ENCODE data around the gene COL1A2. TPM values are rescaled to one million over a fixed set of nuclear protein-coding genes. Genes with fewer than 3 reads are reported as not detected.

Gene COL1A2
- total RNA-seq, 1 donor from 2014 or later: 169 TPM

DNA sequence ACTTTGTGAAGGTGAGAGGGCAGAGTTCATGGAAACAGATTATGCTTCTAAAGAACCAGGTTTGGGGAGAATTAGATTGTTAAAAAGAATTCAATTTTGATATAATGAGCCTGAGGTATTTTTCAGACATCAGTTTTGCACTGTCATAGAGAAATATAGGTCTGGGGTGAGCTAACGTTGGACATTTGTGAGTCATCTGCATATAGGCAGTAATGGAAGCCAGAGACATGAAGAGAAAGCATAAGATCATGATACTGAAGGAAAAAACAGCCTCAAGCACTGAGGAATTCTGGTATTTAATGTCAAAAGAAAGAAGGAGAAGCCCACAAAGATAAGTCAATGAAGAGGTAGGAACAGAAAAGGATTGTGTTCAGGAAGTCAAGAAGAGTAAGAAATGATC, 32.4 kb upstream of the COL1A2 start:
- Mint-ChIP-seq H3K4me1 (ENCODE audit: unreplicated experiment) (no peaks in the 10 kb centered on the region), H3K4me3 (ENCODE audit: unreplicated experiment) (no peak overlapping the region), H3K27me3 (ENCODE audit: unreplicated experiment) (peaks cover 2% of the 10 kb centered on the region), H3K27ac (ENCODE audit: unreplicated experiment) (no peak overlapping the region), H3K9me3 (ENCODE audit: unreplicated experiment) (no peaks in the 10 kb centered on the region), H3K36me3 (ENCODE audit: low read depth, unreplicated experiment) (no peaks in the 10 kb centered on the region)
- TF ChIP-seq, protein P1, sequence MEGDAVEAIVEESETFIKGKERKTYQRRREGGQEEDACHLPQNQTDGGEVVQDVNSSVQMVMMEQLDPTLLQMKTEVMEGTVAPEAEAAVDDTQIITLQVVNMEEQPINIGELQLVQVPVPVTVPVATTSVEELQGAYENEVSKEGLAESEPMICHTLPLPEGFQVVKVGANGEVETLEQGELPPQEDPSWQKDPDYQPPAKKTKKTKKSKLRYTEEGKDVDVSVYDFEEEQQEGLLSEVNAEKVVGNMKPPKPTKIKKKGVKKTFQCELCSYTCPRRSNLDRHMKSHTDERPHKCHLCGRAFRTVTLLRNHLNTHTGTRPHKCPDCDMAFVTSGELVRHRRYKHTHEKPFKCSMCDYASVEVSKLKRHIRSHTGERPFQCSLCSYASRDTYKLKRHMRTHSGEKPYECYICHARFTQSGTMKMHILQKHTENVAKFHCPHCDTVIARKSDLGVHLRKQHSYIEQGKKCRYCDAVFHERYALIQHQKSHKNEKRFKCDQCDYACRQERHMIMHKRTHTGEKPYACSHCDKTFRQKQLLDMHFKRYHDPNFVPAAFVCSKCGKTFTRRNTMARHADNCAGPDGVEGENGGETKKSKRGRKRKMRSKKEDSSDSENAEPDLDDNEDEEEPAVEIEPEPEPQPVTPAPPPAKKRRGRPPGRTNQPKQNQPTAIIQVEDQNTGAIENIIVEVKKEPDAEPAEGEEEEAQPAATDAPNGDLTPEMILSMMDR (IDR thresholded peaks at IDR 0.05; ENCODE audit: unreplicated experiment): no peak
- no peak for DNase-seq (ENCODE audit: low spot score)

DNA sequence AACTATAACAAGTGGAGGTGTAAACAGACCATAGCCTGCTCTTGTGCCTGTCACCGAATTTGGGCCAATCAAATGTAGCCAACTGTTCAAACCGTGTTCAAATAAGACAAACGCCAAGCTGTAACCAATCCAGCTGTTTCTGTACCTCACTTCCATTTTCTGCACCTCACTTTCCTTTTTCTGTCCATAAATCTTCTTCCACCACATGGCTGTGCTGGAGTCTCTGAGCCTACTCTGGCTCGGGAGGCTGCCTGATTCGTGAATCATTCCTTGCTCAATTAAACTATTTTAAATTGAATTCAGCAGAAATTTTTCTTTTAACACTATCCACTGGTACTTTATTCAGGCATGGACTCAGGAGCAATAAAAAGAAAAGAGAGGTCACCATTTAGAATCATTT, 29.9 kb upstream of the COL1A2 start:
- H3K36me3 Mint-ChIP-seq (ENCODE audit: low read depth, unreplicated experiment): no peaks in the 10 kb centered on the region
- TF ChIP-seq, protein P1 (IDR thresholded peaks at IDR 0.05; ENCODE audit: unreplicated experiment): no peak
- H3K4me3 Mint-ChIP-seq (ENCODE audit: unreplicated experiment): no peak overlapping the region
- H3K27me3 Mint-ChIP-seq (ENCODE audit: unreplicated experiment): no peaks in the 10 kb centered on the region
- no peak for DNase-seq (ENCODE audit: low spot score)
- no peak overlapping the region for H3K27ac Mint-ChIP-seq (ENCODE audit: unreplicated experiment)
- no peaks in the 10 kb centered on the region for H3K4me1 Mint-ChIP-seq (ENCODE audit: unreplicated experiment)
- H3K9me3 Mint-ChIP-seq (ENCODE audit: unreplicated experiment): no peaks in the 10 kb centered on the region

DNA sequence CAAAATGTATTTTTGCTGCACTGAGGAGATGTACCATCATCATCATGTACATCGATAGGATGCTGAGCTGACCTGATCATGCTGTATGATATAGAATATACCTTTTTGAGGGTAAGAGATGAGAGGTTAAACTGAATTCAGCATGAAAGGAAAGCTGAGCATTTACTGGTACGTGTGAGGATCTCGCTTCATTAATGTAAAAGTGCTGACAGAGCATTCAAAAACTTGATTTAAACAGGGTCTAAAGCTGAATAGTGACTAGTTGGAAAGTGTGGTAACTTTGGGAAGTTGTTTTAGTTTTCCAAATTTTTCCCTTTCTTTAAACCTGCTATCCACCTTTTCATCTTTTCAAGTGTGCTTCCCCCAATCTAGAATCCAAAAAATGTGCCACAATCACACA, 28.5 kb upstream of the COL1A2 start:
- no peaks in the 10 kb centered on the region for H3K4me1 Mint-ChIP-seq (ENCODE audit: unreplicated experiment)
- no peak overlapping the region for H3K27ac Mint-ChIP-seq (ENCODE audit: unreplicated experiment)
- TF ChIP-seq, protein P1 (IDR thresholded peaks at IDR 0.05; ENCODE audit: unreplicated experiment): no peak
- H3K4me3 Mint-ChIP-seq (ENCODE audit: unreplicated experiment): no peak overlapping the region
- H3K27me3 Mint-ChIP-seq (ENCODE audit: unreplicated experiment): no peaks in the 10 kb centered on the region
- H3K9me3 Mint-ChIP-seq (ENCODE audit: unreplicated experiment): no peaks in the 10 kb centered on the region
- no peak for DNase-seq (ENCODE audit: low spot score)
- no peaks in the 10 kb centered on the region for H3K36me3 Mint-ChIP-seq (ENCODE audit: low read depth, unreplicated experiment)

DNA sequence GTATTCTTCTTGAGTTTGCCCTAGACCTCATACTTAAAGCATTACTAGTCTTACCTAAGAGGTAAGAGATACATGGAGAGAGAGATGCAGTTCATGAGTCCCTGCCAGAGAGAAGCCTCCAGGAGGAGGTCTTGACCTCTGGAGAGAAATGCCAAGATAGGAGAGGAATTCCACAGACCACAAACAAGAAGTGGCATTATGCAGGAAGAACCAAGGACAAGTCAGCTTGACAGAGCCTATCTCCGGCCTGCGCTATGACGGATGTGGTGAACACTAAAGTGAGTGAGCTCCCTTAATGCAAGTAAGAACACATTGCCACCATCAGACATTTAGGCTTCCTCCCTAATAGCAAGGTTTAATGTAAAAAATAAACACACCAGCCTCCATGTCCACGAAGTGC, 27.9 kb upstream of the COL1A2 start:
- TF ChIP-seq, protein P1 (IDR thresholded peaks at IDR 0.05; ENCODE audit: unreplicated experiment): no peak
- Mint-ChIP-seq H3K27ac (ENCODE audit: unreplicated experiment) (no peak overlapping the region), H3K27me3 (ENCODE audit: unreplicated experiment) (no peaks in the 10 kb centered on the region), H3K9me3 (ENCODE audit: unreplicated experiment) (no peaks in the 10 kb centered on the region), H3K4me3 (ENCODE audit: unreplicated experiment) (no peak overlapping the region), H3K36me3 (ENCODE audit: low read depth, unreplicated experiment) (no peaks in the 10 kb centered on the region), H3K4me1 (ENCODE audit: unreplicated experiment) (no peaks in the 10 kb centered on the region)
- no peak for DNase-seq (ENCODE audit: low spot score)

DNA sequence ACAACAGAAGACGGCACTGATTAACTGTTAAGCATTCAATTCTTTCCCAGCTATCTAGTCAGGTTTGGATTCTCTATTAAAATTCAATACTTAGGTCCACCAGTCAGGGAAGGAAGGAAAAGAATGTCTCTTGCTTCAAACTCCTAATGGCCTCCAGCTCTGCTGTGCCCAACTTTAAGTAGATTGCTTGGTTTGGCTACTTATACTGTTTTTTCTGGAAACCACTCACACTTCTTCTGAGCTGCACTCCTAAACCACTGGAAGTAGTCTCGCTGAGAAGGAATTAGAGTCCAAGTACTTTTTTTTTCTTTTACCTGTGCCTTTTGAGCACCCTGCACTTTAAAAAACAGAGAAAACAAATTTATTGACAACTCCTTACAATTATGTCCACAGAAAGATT, 26.7 kb upstream of the COL1A2 start:
- no peak overlapping the region for H3K27ac Mint-ChIP-seq (ENCODE audit: unreplicated experiment)
- H3K4me1 Mint-ChIP-seq (ENCODE audit: unreplicated experiment): no peaks in the 10 kb centered on the region
- H3K4me3 Mint-ChIP-seq (ENCODE audit: unreplicated experiment): no peak overlapping the region

More for the DNA sequence above, 26.7 kb upstream of the COL1A2 start:
- H3K36me3 Mint-ChIP-seq (ENCODE audit: low read depth, unreplicated experiment): no peaks in the 10 kb centered on the region
- no peaks in the 10 kb centered on the region for H3K9me3 Mint-ChIP-seq (ENCODE audit: unreplicated experiment)
- DNase-seq (ENCODE audit: low spot score): no peak
- no peaks in the 10 kb centered on the region for H3K27me3 Mint-ChIP-seq (ENCODE audit: unreplicated experiment)
- TF ChIP-seq, protein P1 (IDR thresholded peaks at IDR 0.05; ENCODE audit: unreplicated experiment): no peak
